Fibroblast of the aortic adventitia (primary cell): ENCODE results near the gene PFDN5. TPM values are rescaled to one million over a fixed set of nuclear protein-coding genes. Genes with fewer than 3 reads are reported as not detected.
A peak's percentile ranks its signal among the peaks of the same experiment; 100 is the strongest.

Experiments used
- DNase-seq: peaks from one replicate; pipeline ENCODE4 v3.0.0-alpha.2; 2010; ENCODE audit warnings: low read depth
- H3K4me3 ChIP-seq: 2 replicates; pipeline ENCODE4 v1.5.1; 2011; ENCODE audit warnings: low read depth, mild to moderate bottlenecking, control low read depth, low read length, moderate library complexity
- CTCF ChIP-seq: IDR thresholded peaks from 2 replicates; pipeline ENCODE4 v1.5.1; 2011; ENCODE audit warnings: mild to moderate bottlenecking, low read length, control low read depth, inconsistent platforms; ENCODE audit not compliant: insufficient read depth
- total RNA-seq: library from RNA; depleted of rRNA; stranded (reverse); fragments of >200 nt; gene quantifications from 2 replicates; pipeline ENCODE4 v1.2.3, GENCODE V29; 2012; ENCODE audit warnings: low replicate concordance

Gene PFDN5
- total RNA-seq, 1 donor, result 577 TPM

- no peak for TF ChIP-seq CTCF
- H3K4me3 ChIP-seq, result no peak overlapping the region
- DNase-seq, result peak; percentile 86
These were observed 2.8 kb downstream of the PFDN5 start for GRCh38 chr12:53298164-53298563.

- peak; percentile 73 for DNase-seq
- H3K4me3 ChIP-seq, result peak overlapping the region; percentile 98
These were observed 3.7 kb downstream of the PFDN5 start for GRCh38 chr12:53299101-53299453.

GRCh38 chr12:53299454-53300180 lies 4.3 kb downstream of the PFDN5 start, which contains the start of gene MYG1:
Gene MYG1, plus strand, starts transcription at chr12:53299695. Its CDS starts 43 bp downstream, at chr12:53299738.
- peak within 1 kb of the TSS; percentile 98 for H3K4me3 ChIP-seq
- peak; percentile 41 for TF ChIP-seq CTCF
- DNase-seq, result peak; percentile 85

More at GRCh38 chr12:53299101-53299453, 3.7 kb downstream of the PFDN5 start:
- no peak for TF ChIP-seq CTCF

- peak overlapping the region; percentile 98 for H3K4me3 ChIP-seq
- TF ChIP-seq CTCF, result no peak
- DNase-seq, result peak; percentile 47
These were observed 4.8 kb downstream of the PFDN5 start for GRCh38 chr12:53300187-53300586.

- no peak for DNase-seq
- no peak for TF ChIP-seq CTCF
- no peak overlapping the region for H3K4me3 ChIP-seq
These were observed 7.6 kb downstream of the PFDN5 start for GRCh38 chr12:53302903-53303302.

GRCh38 chr12:53306826-53307225 lies 11.5 kb downstream of the PFDN5 start:
- DNase-seq, result no peak
- no peak for TF ChIP-seq CTCF
- no peak overlapping the region for H3K4me3 ChIP-seq

- no peak for TF ChIP-seq CTCF
- H3K4me3 ChIP-seq, result no peak overlapping the region
- no peak for DNase-seq
These were observed 12.9 kb downstream of the PFDN5 start for GRCh38 chr12:53308276-53308675.
